Measurements from ENCODE around the gene SEMA6C.
"Not testable (repeated sequence)": the region's sequence is repeated elsewhere in the genome, so short reads cannot be mapped to it uniquely, and the experiment has no call there.

Gene SEMA6C

DNA sequence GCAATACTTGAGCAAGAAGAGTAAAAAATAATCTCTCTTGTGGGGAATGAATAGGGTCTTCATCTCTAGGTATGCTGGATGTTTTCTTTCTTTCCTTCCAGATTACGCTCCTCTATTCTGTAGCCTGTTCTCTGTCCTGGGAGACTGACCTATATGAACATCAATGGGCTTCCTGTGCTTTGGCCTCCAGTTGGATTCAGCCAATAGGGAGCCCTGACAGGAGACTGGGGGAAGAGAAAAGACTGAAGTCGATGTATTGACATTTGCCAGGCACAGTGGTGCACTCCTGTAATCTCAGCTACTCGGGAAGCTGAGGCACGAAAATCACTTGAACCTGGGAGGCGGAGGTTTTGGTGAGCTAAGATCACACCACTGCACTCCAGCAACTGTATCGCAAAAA lies 17.6 kb downstream of the SEMA6C start:
- no peak for DNase-seq

DNA sequence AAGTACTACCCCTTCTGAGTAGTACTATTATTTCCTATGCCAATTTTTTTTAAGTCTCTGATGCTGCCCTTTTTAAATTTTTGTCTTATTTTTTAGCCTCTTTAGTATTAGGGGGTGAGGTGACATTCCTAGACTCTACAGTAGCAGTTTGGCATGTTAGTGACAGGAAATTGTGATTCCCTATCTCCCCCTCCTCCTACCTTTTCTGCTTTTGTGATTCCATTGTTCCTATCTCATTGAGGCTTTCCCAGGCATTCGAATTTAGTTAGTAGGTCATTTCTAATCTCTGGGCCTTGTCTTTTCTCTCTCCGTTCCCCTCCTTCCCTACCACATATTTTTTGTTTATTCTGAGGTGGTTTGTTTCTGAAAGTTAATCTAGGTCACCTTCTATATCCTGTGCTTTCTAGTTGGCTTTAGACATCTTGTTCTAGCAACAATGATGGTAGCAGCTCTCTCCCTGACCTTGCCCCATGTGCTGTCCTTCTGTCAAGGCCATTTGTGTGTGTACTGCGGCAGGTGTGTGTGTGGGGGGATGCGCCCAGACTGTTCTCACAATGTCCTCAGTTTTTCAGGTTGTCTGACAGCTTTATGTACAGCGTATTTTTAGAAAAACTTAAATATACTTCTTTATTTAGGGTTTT lies 21.5 kb downstream of the SEMA6C start:
- DNase-seq, result no peak

DNA sequence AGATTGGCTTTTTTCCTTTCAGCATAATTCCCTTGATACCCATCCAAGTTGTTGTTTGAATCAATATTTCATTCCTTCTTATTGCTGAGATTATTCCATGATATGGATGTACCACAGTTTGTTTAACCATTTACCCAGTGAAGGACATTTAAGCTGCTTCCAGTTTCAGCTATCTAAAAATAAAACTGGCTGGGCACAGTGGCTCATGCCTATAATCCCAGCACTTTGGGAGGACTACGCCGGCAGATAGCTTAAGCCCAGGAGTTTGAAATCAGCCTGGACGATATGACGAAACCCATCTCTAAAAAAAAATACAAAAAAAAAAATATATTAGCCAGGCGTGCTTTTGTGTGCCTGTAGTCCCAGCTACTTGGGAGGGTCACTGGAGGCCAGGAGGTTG lies 32.6 kb downstream of the SEMA6C start:
- DNase-seq, result no peak

DNA sequence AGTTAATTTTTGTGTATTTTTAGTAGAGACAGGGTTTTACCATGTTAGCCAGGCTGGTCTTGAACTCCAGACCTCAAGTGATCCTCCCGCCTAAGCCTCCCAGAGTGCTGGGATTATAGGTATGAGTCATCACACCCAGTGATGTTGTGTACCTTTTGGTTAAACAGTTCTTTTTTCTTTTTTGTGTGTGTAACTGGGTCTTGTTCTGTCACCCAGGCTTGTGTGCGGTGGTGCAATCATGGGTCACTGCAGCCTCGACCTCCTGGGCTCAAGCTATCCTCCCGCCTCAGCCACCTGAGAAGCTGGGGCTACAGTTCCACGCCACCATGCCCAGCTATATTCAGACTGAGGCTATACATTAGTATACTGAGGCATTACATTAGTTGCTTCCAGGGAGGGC lies 38.1 kb downstream of the SEMA6C start:
- DNase-seq, result no peak

DNA sequence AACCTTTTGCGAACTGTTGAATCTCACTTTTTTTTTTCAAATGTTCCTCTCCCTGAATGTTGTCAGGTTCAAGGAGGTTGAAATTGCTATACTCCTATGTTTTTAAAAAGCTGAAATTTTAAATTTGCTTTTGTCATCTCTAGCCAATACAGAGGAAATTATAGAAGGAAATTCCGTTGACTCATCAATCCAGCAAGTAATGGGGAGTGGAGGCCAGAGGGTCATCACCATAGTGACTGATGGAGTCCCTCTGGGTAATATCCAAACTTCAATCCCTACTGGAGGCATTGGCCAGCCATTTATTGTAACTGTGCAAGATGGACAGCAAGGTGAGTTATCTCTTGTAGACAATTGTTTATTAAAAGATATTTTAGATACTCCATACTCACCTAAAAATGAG lies 39.5 kb downstream of the SEMA6C start:
- DNase-seq, result no peak

DNA sequence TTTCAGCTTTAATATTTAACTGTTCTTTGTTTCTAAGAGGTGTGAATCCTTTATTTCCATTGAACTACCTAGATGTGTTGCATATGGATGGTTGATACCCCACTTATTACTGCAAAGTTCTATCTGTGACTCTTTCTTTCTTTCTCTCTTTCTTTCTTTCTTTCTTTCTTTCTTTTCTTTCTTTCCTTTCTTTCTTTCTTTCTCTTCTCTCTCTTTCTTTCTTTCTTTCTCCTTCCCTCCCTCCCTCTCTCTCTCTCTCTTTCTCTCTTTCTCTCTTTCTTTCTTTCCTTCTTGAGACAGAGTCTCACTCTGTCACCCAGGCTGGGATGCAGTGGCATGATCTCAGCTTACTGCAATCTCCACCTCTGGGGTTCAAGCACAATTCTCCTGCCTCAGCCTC lies 41.8 kb downstream of the SEMA6C start:
- DNase-seq, result no peak

DNA sequence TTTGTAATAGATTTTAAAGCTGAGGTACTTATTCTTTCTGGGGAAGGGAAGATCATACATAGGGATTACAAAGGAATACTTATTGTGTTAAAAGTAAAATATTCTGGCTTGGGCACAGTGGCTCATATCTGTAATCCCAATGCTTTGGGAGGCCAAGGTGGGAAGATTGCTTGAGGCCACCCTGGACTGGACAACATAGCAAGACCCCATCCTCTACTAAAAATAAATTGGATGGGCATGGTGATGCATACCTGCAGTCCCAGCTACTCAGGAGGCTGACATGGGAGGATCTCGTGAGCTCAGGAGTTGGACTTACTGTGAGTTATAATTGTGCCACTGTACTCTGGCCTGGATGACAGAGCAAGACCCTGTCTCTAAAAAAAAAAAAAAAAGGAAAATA lies 48.3 kb downstream of the SEMA6C start:
- DNase-seq, result no peak

DNA sequence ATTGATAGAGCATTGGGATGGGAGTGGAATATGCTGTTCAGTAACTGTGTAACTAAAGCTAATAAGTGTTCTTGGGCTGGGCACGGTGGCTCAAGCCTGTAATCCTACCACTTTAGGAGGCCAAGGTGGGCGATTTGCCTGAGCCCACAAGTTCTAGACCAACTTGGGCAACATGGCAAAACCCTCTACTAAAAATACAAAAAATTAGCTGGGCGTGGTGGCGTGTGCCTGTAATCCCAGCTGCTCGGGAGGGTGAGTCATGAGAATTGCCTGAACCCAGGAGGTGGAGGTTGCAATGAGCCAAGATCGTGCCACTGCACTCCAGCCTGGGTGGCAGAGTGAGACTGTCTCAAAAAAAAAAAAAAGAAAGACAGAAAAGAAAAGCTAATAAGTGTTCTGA lies 49.0 kb downstream of the SEMA6C start:
- DNase-seq, result not testable (repeated sequence)

DNA sequence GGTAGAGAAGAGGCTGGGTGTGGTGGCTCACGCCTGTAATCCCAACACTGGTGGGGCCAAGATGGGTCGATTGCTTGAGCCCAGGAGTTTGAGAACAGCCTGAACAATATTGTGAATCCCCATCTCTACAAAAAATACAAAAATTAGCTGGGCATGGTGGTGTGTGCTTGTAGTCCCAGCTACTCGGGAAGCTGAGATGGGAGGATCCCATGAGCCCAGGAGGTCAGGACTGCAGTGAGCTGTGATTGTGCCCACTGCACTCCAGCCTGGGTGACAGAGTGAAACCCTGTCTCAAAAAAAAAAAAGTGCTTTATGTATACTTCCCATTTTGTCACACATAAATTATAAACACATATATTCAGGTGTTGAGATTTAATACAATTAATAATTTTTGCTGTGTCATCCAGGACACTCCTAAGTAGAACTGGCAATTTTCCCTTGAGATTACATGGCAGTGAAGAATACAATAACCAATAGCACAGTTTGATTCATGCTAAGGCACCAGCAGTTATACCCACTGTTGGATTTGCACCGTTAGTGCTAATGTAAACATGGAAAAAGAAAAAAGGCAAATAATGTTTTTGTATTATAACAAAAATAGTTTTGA lies 60.4 kb downstream of the SEMA6C start:
- no peak for DNase-seq

Measured in RPMI8226 (cell line).